Measurements from ENCODE around the gene AUTS2.

AUTS2 gene

DNA sequence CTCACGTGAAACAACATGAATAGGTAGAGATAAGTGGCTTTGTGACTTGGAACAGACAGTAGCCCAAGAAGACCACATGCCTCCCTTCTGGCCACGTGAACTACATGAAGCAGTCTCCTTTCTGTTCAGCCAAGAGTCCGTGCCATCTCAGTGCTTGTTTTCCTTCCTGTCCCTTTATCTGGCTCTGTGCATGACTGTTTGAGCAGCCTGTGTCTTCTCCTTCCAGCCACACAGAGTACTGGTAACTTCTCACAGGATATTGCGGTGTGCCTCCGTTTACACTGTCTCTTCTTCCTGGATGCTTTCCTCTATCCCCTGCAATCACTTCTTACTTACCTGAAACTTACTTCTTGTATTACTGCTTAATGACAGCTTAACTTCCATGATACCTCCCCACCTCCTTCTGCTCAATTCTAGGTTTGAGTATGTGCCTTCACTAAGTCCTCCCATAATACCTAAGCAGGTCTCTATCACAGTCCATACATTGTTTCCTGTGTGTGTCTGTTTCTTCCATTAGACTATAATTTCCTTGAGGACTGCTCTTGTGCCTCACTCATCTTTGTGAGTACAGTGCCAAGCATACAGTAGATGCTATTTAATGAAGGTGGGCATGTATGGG lies 748.7 kb downstream of the AUTS2 start:
- TF ChIP-seq, protein P1, sequence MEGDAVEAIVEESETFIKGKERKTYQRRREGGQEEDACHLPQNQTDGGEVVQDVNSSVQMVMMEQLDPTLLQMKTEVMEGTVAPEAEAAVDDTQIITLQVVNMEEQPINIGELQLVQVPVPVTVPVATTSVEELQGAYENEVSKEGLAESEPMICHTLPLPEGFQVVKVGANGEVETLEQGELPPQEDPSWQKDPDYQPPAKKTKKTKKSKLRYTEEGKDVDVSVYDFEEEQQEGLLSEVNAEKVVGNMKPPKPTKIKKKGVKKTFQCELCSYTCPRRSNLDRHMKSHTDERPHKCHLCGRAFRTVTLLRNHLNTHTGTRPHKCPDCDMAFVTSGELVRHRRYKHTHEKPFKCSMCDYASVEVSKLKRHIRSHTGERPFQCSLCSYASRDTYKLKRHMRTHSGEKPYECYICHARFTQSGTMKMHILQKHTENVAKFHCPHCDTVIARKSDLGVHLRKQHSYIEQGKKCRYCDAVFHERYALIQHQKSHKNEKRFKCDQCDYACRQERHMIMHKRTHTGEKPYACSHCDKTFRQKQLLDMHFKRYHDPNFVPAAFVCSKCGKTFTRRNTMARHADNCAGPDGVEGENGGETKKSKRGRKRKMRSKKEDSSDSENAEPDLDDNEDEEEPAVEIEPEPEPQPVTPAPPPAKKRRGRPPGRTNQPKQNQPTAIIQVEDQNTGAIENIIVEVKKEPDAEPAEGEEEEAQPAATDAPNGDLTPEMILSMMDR (IDR thresholded peaks at IDR 0.05; ENCODE audit: low read length): no peak
- TF ChIP-seq EZH2 (IDR thresholded peaks at IDR 0.05; ENCODE audit: borderline replicate concordance, low read length): no peak
- H3K4me1 ChIP-seq (ENCODE audit: insufficient read depth, low read length, severe bottlenecking): peaks cover 9% of the 10 kb centered on the region
- no peak overlapping the region for H3K4me2 ChIP-seq (ENCODE audit: low read length)

DNA sequence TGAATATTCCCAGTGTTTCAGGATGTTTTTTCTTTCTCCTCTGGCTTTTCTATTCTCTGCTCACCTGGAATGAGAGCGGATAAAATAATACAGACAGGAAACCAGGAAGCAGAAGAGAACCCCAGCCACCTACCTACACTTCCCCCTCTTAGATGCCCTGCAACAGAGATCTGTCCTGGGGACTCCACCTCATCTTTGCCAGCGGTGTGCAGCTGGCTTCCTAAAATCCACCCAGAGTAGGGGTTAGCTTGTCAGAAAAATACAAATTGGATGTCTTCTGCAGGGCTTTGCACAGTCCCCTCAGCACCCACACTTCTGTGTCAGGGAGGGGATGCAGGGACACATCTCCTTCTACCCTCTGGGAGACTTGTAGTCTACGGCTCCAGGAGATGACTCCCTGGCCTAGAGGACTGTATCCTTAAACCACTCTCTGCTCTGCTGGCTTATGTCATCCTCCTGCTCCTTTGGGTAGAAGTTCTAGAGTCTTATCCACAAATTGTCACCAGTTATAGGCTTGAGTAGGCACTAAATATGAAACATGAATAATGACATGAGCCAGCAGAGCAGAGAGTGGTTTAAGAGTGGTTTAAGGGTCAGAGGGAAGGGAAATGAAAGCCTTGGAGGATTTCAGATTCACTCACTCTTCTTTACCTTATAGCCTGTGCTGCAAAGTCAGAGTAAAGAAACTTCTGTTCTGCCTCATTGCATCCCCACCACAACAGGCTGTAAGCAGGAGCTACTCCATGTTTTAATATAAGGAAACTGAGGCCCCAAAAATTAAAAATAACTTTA lies 749.4 kb downstream of the AUTS2 start:
- no peak overlapping the region for H3K9ac ChIP-seq (ENCODE audit: low read length)

More for the DNA sequence above, 748.7 kb downstream of the AUTS2 start:
- Histone ChIP-seq H3K27me3 (ENCODE audit: insufficient read depth, low read length) (no peaks in the 10 kb centered on the region), H2AFZ (ENCODE audit: low read length) (no peak overlapping the region), H3K9ac (ENCODE audit: low read length) (no peak overlapping the region), H3K9me3 (ENCODE audit: low read length) (no peaks in the 10 kb centered on the region), H3K36me3 (ENCODE audit: insufficient read depth, low read length) (no peaks in the 10 kb centered on the region), H3K4me3 (ENCODE audit: low read depth, low read length, poor library complexity, severe bottlenecking) (no peak overlapping the region), H4K20me1 (ENCODE audit: insufficient read depth, low read length) (no peaks in the 10 kb centered on the region), H3K79me2 (ENCODE audit: insufficient read depth, low read length) (no peaks in the 10 kb centered on the region), H3K9me2 (ENCODE audit: low read depth, low read length) (no peaks in the 10 kb centered on the region), H3F3A (ENCODE audit: insufficient read depth, low read length) (no peaks in the 10 kb centered on the region), H3K27ac (ENCODE audit: low read depth, low read length, poor library complexity, severe bottlenecking) (no peak overlapping the region)

DNA sequence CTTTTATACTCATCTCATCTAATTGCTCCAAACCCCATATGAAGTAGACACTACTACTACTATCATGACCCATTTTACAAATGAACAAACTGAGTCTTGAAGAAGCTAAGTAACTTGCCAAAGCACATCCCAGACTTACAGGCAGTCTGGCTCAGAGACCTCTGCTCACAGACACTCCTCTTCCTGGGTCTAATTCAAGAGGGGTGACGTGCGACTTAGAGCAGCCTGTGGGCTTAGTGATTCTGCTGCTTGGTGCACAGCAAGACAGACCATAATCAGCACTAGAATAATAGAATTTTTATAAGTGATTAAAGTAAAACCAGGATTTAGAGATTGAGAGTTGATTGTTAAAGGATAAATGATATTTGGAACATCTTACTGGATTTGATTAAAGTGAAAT lies 750.8 kb downstream of the AUTS2 start:
- Histone ChIP-seq H3K9ac (ENCODE audit: low read length) (no peak overlapping the region), H3K9me2 (ENCODE audit: low read depth, low read length) (no peaks in the 10 kb centered on the region), H3K27ac (ENCODE audit: low read depth, low read length, poor library complexity, severe bottlenecking) (no peak overlapping the region), H3K4me3 (ENCODE audit: low read depth, low read length, poor library complexity, severe bottlenecking) (no peak overlapping the region), H3K27me3 (ENCODE audit: insufficient read depth, low read length) (no peaks in the 10 kb centered on the region), H2AFZ (ENCODE audit: low read length) (no peak overlapping the region), H3K9me3 (ENCODE audit: low read length) (no peaks in the 10 kb centered on the region), H3K4me1 (ENCODE audit: insufficient read depth, low read length, severe bottlenecking) (peaks cover 9% of the 10 kb centered on the region), H3F3A (ENCODE audit: insufficient read depth, low read length) (no peaks in the 10 kb centered on the region), H3K36me3 (ENCODE audit: insufficient read depth, low read length) (no peaks in the 10 kb centered on the region), H4K20me1 (ENCODE audit: insufficient read depth, low read length) (no peaks in the 10 kb centered on the region), H3K79me2 (ENCODE audit: insufficient read depth, low read length) (no peaks in the 10 kb centered on the region), H3K4me2 (ENCODE audit: low read length) (no peak overlapping the region)
- TF ChIP-seq EZH2 (IDR thresholded peaks at IDR 0.05; ENCODE audit: borderline replicate concordance, low read length): no peak
- TF ChIP-seq, protein P1 (IDR thresholded peaks at IDR 0.05; ENCODE audit: low read length): no peak

More for the DNA sequence above, 749.4 kb downstream of the AUTS2 start:
- H3K27me3 ChIP-seq (ENCODE audit: insufficient read depth, low read length): no peaks in the 10 kb centered on the region
- no peaks in the 10 kb centered on the region for H4K20me1 ChIP-seq (ENCODE audit: insufficient read depth, low read length)
- no peaks in the 10 kb centered on the region for H3F3A ChIP-seq (ENCODE audit: insufficient read depth, low read length)
- peaks cover 9% of the 10 kb centered on the region for H3K4me1 ChIP-seq (ENCODE audit: insufficient read depth, low read length, severe bottlenecking)
- TF ChIP-seq, protein P1 (IDR thresholded peaks at IDR 0.05; ENCODE audit: low read length): no peak
- TF ChIP-seq EZH2 (IDR thresholded peaks at IDR 0.05; ENCODE audit: borderline replicate concordance, low read length): no peak
- no peaks in the 10 kb centered on the region for H3K36me3 ChIP-seq (ENCODE audit: insufficient read depth, low read length)
- no peak overlapping the region for H3K27ac ChIP-seq (ENCODE audit: low read depth, low read length, poor library complexity, severe bottlenecking)
- H3K4me3 ChIP-seq (ENCODE audit: low read depth, low read length, poor library complexity, severe bottlenecking): no peak overlapping the region
- no peak overlapping the region for H3K4me2 ChIP-seq (ENCODE audit: low read length)
- no peaks in the 10 kb centered on the region for H3K79me2 ChIP-seq (ENCODE audit: insufficient read depth, low read length)
- H3K9me3 ChIP-seq (ENCODE audit: low read length): no peaks in the 10 kb centered on the region
- H2AFZ ChIP-seq (ENCODE audit: low read length): no peak overlapping the region
- H3K9me2 ChIP-seq (ENCODE audit: low read depth, low read length): no peaks in the 10 kb centered on the region

Data from OCI-LY1 (cell line).